ENCODE results near the gene DNMT3B. TPM values are rescaled to one million over a fixed set of nuclear protein-coding genes. Genes with fewer than 3 reads are reported as not detected.

DNMT3B gene
- total RNA-seq, 3 donors from 2014 or later, result 0.96 to 2.0 (median 1.8) TPM

DNA sequence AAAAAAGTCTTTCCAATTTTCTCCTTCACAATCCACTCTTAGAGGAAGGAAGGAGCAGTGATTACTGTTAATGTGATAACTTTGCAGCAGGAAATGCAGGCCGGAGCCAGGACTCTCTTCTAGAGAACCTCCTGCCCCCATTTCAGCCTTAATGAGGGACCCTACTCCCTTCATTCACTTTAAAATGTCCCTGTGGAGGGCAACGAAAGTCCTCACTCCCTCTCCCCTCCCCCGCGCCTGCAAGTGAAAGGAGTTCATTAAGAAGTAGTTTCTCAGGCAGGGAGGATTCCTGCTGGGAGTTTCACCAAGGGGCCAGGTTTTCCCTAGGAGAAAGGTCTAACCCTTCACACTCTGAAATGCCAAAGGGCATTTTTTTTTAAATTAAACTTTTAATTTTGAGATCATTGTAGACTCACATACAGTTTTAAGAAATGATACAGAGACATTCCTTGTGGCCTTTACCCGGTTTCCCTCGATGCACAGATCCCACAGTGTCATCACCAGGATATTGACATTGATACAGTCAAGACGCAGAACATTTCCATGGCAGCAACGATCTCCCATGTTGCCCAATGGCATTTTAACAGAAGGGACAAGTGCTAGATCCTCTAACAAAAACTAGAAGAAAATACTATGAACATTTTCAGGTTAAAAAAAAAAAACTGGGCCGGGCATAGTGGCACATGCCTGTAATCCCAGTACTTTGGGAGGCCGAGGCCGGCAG, 12.1 kb upstream of the DNMT3B start:
- intact Hi-C loops (cut with DNase I; ENCODE audit: low total_unique reads), result no loop called here
- no peak for DNase-seq (ENCODE audit: low spot score in 2 of 2)
- Histone ChIP-seq H3K27ac (no peak overlapping the region), H3K36me3 (no peaks in the 10 kb centered on the region), H3K4me1 (no peaks in the 10 kb centered on the region), H3K9me3 (no peaks in the 10 kb centered on the region), H3K27me3 (no peaks in the 10 kb centered on the region), H3K4me3 (no peak overlapping the region)
- TF ChIP-seq POLR2A (IDR thresholded peaks at IDR 0.05) (no peak), CTCF (IDR thresholded peaks at IDR 0.05) (no peak), POLR2AphosphoS5 (IDR thresholded peaks at IDR 0.05) (no peak)

DNA sequence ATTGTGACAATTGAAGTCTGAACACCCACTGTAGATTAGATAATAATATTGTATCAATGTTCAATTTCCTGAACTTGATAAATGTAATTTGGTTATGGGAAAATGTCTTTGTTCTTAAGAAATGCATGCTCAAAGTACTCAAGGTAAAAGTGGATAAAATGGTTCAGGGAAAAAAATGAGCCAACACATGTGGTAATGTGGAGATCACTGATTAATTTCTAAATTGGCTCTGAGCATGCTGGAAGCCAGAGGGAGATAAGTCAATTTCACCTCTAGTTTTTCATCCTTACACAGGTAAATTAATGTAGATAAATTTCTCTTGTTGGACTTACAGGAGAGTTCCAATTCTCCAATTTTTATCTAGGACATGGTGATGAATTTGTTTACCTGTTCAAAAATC, 10.9 kb upstream of the DNMT3B start:
- intact Hi-C loops (cut with DNase I; ENCODE audit: low total_unique reads), result no loop called here
- Histone ChIP-seq H3K4me3 (no peak overlapping the region), H3K9me3 (no peaks in the 10 kb centered on the region), H3K4me1 (no peaks in the 10 kb centered on the region), H3K36me3 (no peaks in the 10 kb centered on the region), H3K27me3 (no peaks in the 10 kb centered on the region), H3K27ac (no peak overlapping the region)
- TF ChIP-seq POLR2A (IDR thresholded peaks at IDR 0.05) (no peak), CTCF (IDR thresholded peaks at IDR 0.05) (no peak), POLR2AphosphoS5 (IDR thresholded peaks at IDR 0.05) (no peak)
- no peak for DNase-seq (ENCODE audit: low spot score in 2 of 2)

DNA sequence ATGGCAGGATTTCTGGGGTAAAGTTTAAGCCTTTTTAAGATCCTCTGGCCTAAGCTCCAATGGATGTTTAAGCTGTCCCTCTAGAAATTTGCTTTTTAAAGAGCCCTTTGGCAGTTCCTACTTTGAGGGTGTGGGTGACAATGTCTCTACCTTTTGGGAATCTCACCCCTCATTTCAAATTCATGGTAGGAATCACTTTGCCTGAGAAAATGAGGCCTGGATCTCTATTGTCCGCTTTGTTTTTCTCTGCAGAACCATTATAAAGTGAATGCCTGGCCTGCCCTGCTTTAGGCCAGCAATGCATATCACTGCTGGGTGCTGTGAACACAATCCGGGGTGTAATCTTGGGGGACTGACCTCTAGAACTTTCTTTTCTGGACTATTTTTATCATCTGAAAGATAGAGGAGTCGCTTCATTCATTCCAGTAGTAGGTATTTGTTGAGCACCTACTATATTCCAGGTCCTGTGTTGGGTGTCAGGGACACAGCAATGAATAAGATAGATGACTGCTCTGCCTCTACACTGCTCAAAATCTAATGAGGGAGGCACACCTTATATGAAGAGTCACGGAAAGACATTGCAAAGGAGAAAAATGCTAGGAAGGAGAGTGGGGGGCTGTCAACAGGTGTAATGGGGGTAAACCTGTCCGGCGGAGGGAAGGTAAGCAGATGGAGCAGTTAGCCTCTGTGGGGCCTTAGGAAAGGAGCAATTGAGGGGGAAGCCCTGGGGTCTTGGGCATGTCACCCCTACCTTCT, 10.3 kb upstream of the DNMT3B start:
- Histone ChIP-seq H3K36me3 (no peaks in the 10 kb centered on the region), H3K27me3 (no peaks in the 10 kb centered on the region), H3K4me1 (no peaks in the 10 kb centered on the region), H3K27ac (no peak overlapping the region), H3K9me3 (no peaks in the 10 kb centered on the region), H3K4me3 (no peak overlapping the region)
- DNase-seq (ENCODE audit: low spot score in 2 of 2), result no peak
- no peak for TF ChIP-seq POLR2A (IDR thresholded peaks at IDR 0.05)
- TF ChIP-seq CTCF (IDR thresholded peaks at IDR 0.05), result no peak
- TF ChIP-seq POLR2AphosphoS5 (IDR thresholded peaks at IDR 0.05), result no peak
- intact Hi-C loops (cut with DNase I; ENCODE audit: low total_unique reads), result no loop called here

- TF ChIP-seq POLR2A (IDR thresholded peaks at IDR 0.05), result no peak
- TF ChIP-seq CTCF (IDR thresholded peaks at IDR 0.05), result no peak
- no peak for TF ChIP-seq POLR2AphosphoS5 (IDR thresholded peaks at IDR 0.05)
Measured at GRCh38 chr20:32752458-32753250, 9.5 kb upstream of the DNMT3B start.

More at GRCh38 chr20:32752458-32753250, 9.5 kb upstream of the DNMT3B start:
- no peak for DNase-seq (ENCODE audit: low spot score in 2 of 2)
- H3K27me3 ChIP-seq, result no peaks in the 10 kb centered on the region
- H3K4me1 ChIP-seq, result no peaks in the 10 kb centered on the region
- no peak overlapping the region for H3K27ac ChIP-seq
- no peaks in the 10 kb centered on the region for H3K36me3 ChIP-seq
- no peak overlapping the region for H3K4me3 ChIP-seq
- intact Hi-C loops (cut with DNase I; ENCODE audit: low total_unique reads), result no loop called here
- H3K9me3 ChIP-seq, result no peaks in the 10 kb centered on the region
